SU-DHL-6 (cell line): Measurements from ENCODE around the gene ACOT8.

Experiments
- CTCF ChIP-seq: fragments of 200-600 bp; sonication (generic); IDR thresholded peaks from one replicate; pipeline ENCODE4 v1.5.1; 2017; ENCODE audit warnings: antibody characterized with exemption, mild to moderate bottlenecking, low read length, moderate library complexity; ENCODE audit not compliant: insufficient read depth, poor library complexity, severe bottlenecking
- EZH2phosphoT487 ChIP-seq: fragments of 200-600 bp; sonication (generic), shearing (Covaris generic); conservative IDR thresholded peaks from 2 replicates; pipeline ENCODE4 v1.6.1; 2018; ENCODE audit warnings: mild to moderate bottlenecking, antibody characterized with exemption, low read length, moderate library complexity, mixed read lengths

GRCh38 chr20:45833030-45833882 is 23.9 kb downstream of the ACOT8 start, which contains the start of gene SNX21:
- TF ChIP-seq CTCF, result no peak
- TF ChIP-seq EZH2phosphoT487, result no peak
